GM19455 (cell line): ENCODE results near the gene ZNF181.
"Not testable (repeated sequence)": the region's sequence is repeated elsewhere in the genome, so short reads cannot be mapped to it uniquely, and the experiment has no call there.

ENCODE experiments used
- ATAC-seq: cut with Tn5 transposase; IDR thresholded peaks from one replicate; pipeline ENCODE4 v1.9.1; 2021; ENCODE audit not compliant: unreplicated experiment

The ZNF181 gene

GRCh38 chr19:34733746-34734536 lies at the start of gene ZNF181:
Gene ZNF181, plus strand, starts transcription at chr19:34734243. Its CDS starts 795 bp downstream, at chr19:34735038.
- ATAC-seq, result peak; percentile 67

- not testable (repeated sequence) for ATAC-seq
Measured at GRCh38 chr19:34685266-34685665, 48.8 kb upstream of the ZNF181 start.

GRCh38 chr19:34686455-34686854 lies 47.6 kb upstream of the ZNF181 start:
- no peak for ATAC-seq

GRCh38 chr19:34687348-34687747 lies 46.7 kb upstream of the ZNF181 start:
- no peak for ATAC-seq

- no peak for ATAC-seq
Measured at GRCh38 chr19:34688592-34688991, 45.5 kb upstream of the ZNF181 start.

- ATAC-seq, result no peak
Measured at GRCh38 chr19:34690372-34690771, 43.7 kb upstream of the ZNF181 start.

- no peak for ATAC-seq
Measured at GRCh38 chr19:34692549-34692948, 41.5 kb upstream of the ZNF181 start.

GRCh38 chr19:34707661-34708060 lies 26.4 kb upstream of the ZNF181 start:
- ATAC-seq, result no peak

- ATAC-seq, result no peak
Measured at GRCh38 chr19:34711890-34712289, 22.2 kb upstream of the ZNF181 start.

GRCh38 chr19:34712395-34713261 lies 21.4 kb upstream of the ZNF181 start:
- no peak for ATAC-seq

GRCh38 chr19:34713262-34713637 lies 20.8 kb upstream of the ZNF181 start:
- no peak for ATAC-seq

- no peak for ATAC-seq
Measured at GRCh38 chr19:34715357-34715756, 18.7 kb upstream of the ZNF181 start.

- ATAC-seq, result no peak
Measured at GRCh38 chr19:34722353-34722752, 11.7 kb upstream of the ZNF181 start.

- no peak for ATAC-seq
Measured at GRCh38 chr19:34725400-34725799, 8.6 kb upstream of the ZNF181 start.

GRCh38 chr19:34731019-34731829 lies 2.8 kb upstream of the ZNF181 start:
- ATAC-seq, result no peak

- ATAC-seq, result no peak
Measured at GRCh38 chr19:34731964-34732363, 2.1 kb upstream of the ZNF181 start.

- no peak for ATAC-seq
Measured at GRCh38 chr19:34732612-34733211, 1.3 kb upstream of the ZNF181 start.

- ATAC-seq, result peak; percentile 19
Measured at GRCh38 chr19:34733266-34733745, 737 bp upstream of the ZNF181 start.

GRCh38 chr19:34734537-34735103 lies 577 bp downstream of the ZNF181 start:
- ATAC-seq, result no peak
